ENCODE results near the gene IL7R.

The IL7R gene, protein sequence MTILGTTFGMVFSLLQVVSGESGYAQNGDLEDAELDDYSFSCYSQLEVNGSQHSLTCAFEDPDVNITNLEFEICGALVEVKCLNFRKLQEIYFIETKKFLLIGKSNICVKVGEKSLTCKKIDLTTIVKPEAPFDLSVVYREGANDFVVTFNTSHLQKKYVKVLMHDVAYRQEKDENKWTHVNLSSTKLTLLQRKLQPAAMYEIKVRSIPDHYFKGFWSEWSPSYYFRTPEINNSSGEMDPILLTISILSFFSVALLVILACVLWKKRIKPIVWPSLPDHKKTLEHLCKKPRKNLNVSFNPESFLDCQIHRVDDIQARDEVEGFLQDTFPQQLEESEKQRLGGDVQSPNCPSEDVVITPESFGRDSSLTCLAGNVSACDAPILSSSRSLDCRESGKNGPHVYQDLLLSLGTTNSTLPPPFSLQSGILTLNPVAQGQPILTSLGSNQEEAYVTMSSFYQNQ

DNA sequence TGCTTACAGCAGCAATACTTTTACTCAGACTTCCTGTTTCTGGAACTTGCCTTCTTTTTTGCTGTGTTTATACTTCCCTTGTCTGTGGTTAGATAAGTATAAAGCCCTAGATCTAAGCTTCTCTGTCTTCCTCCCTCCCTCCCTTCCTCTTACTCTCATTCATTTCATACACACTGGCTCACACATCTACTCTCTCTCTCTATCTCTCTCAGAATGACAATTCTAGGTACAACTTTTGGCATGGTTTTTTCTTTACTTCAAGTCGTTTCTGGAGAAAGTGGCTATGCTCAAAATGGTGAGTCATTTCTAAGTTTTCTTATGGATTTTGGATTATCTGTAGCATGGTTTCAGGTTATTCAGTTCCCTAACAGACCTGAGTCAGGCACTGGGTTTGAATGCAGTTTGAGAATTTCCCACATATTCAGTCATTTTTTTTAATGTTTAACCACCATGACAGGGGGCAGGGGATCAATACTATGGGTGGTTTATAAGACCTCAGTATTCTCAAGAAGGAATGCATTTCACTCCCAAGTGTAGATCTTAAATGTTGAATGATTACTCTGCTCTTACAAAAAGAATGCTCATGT lies at the start of gene IL7R:
TSS of gene IL7R (plus strand) at position 127 of the 587 bp plus-strand sequence. CDS start at position 214, 87 bp downstream.
- no peak for DNase-seq

DNA sequence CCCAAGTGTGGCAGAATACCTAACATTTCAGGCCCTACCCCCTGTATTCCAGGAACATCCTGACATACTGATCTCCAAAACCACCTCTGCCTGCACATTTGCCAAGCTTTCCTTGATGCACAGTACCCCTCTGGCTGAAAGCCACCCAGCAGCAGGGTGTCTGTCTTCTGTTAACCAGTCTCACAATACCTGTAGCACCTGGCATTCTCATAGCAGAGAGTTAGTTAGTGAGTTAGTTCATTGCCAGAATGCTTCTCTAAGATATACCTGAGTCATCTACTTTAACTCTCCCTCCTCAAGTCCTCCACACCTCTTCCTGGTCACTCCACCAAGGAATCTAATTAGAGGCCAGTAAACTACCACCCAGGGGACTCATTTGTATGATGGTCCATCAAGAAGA lies 46.1 kb upstream of the IL7R start:
- no peak for DNase-seq

DNA sequence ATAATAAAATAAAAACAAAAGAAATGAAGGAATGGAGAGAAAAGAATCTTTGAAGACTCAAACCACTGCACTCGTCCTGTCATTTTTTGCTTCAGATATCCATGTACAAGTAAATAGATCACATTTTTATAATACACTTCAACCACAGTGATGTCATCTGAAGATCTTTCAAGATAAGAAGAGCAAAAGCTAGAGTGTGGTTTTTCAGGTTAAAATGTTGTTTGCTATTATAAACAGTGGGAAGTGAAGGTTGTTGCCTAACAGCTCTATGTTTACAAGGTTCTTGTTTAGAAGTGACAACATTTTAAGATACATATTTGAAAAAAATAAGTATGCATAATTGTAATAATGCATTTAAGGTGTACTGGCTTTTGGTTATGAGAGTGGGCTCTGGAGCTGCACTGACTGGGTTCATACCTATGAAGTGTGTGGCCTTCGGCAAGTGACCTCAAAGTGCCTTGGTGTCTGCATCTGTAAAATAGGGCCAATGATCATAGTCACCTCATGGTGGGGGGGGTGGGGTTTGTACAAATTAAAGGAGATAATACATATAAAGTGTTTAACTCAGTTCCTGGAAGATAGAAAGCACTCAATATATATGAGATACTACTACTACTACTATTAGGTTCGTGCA lies 45.5 kb upstream of the IL7R start:
- DNase-seq, result no peak

DNA sequence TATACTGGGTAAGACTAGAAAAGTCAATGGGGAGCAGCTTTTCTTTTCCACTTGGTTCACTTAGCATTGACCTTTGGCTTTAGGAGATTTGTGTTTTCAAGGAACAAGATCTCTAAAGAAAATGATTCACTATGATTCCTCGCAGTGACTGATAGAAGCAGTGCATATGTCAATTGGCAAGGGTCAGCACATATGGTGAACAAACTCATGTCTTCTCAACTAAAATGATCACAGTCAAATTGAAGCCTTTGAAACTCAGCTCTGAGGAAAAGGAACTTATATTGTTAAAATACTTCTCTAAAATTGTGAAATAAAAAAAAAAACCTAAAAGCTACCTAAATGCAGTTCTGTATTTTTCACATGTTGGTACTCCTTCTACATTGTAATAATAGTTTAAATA lies 43.2 kb upstream of the IL7R start:
- no peak for DNase-seq

DNA sequence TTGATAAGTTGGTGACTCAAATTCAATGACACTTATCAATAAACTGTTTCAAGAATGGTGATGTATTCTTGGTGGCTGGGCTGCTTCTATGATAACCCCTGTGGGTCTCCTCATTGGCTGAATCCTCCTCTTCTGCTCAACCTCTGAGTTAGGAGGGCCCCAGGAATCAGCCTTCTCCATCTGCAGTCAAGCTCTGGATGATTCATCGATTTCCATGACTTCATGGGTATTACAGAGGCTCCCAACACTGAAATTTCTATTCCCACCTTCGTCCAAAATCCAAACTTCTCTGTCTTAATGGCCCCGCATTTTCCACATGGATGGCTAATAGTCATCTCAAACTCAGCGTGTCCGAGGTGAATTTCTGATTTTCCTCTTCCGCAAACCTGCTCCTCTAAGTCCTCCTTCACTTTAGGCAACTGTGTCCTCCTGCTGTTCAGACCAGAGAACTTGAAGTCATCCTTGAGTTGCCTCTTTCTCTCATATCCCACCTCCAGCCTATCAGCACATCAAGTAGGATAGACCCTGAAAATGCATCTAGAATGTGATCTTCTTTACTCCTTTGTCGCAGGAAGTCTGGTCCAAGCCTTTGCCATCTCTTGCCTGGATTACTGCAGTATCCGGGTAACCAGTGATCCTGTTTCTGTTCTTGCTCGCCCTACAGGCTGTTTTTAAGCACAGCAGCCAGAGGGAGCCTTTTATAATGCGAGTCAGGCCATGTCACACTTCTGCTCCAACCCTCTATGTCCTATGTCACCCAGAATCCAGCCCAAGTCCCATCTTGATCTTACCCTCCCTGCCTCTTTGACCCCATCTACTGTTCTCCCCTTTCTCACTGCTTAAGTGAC lies 41.4 kb upstream of the IL7R start:
- DNase-seq, result peak; percentile 4

DNA sequence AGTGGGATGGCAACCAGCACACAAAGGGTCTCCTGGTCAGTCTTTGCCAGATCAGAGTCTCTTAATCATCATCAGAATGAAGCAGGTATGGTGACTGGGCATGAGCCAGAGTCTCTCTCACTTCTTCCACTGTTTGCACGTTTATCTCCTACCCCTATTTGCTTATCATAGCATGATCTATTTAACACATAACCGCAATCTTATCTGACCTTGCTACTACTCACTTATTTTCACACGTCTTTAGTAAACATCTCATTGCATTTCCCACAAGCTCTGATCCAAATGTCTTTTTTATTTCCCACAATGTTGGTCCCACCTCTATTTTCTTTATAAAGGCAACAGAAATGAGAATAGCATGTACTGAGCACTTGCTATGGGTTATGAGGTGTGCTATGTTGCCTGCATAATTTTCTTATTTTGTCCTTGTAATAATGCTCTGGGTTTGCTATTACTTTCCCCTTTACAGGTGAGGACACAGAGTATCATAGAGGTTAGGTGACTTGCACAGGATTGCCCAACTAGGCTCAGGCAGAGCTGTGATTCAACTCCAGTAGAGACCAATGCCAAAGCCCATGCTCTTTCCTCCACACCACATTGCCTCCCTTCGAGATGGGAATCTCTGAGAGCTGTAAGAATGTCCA lies 39.7 kb upstream of the IL7R start:
- DNase-seq, result no peak

DNA sequence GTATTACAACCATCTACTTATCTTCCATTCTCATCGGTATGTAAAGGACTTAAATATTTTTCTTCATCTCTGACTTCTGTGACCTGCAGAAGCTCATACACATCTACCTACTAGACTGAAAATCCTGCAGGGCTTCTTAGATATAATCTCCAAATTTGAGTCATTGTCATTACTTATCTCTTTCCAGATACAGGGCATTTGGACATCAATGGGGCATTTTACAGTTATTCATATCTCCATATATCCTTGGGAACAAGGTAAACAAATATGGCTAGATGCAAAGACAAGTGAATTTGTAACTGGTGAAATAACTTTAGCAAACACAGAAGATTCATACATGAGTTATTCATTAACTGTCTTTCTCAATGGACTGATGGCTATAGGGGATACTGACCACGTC lies 37.7 kb upstream of the IL7R start:
- DNase-seq, result no peak

DNA sequence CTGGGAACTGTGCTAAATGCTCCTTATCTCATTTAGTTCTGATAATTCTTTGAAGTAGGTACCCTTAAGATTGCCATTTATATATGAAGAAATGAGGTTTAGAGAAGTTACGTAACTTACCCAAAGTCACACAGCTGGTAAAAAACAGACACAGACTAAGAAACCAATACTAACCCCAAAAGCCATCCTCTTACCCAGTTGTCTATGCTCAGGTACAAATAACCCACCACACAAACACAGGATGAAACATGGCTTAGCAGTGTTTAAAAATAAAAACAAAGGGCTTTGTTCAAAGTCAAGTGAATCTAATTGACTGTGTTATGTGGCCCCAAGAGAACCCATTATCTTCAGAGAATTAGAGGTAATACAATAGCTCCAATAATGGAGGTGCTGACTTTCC lies 37.0 kb upstream of the IL7R start:
- DNase-seq, result no peak

DNA sequence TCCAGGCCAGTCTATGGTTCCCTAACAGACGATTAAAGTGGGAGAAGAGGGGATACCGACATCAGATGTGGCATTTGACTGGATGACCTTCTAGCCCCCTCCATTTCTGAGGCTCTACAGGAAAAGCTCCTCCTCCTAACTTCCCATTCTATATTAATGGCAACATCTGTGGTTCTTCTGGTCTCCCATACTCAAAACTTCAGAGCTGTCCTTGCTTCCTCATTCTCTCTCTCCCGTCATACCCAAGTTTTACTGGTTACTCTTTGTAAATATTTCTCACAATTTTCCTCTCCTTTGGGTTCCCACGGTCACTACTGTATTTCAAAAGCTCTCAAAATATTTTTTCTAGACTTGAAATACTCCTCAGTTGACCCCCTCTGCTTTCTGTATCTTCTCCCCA lies 36.0 kb upstream of the IL7R start:
- DNase-seq, result no peak

DNA sequence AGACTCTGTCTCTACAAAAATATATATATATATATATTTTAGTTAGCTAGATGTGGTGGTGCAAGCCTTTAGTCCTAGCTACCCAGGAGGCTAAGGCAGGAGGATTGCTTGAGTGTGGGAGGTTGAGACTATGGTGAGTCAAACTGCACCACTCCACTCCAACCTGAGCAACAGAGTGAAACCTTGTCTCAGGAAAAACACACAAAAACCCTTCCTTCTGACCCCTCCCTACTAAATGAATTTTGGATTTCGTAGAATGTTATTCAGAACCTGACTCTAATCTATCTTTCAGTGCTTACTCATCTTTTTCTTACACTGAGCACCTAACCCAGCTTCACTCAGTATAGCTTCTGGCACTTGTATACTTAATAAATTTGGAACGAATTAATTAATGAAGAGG lies 35.2 kb upstream of the IL7R start:
- DNase-seq, result no peak

DNA sequence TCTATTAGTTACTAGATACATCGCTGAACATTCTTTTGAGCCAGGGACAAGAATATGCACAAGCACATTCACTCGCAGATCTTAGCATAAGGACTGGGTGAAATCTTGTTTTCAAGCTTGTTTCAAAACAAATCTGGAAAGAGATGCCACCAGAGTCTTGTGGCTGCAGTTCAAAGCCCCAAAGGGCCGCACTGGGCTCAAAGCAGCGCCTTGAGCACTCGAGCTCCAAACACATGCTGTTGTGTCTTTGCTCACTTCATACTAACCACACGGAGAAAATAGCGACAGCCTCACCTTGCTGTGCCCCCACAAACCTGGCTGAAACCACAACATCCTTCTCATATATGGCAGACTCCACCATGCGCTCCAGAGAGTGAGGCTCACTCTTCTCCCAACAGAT lies 34.2 kb upstream of the IL7R start:
- DNase-seq, result no peak

DNA sequence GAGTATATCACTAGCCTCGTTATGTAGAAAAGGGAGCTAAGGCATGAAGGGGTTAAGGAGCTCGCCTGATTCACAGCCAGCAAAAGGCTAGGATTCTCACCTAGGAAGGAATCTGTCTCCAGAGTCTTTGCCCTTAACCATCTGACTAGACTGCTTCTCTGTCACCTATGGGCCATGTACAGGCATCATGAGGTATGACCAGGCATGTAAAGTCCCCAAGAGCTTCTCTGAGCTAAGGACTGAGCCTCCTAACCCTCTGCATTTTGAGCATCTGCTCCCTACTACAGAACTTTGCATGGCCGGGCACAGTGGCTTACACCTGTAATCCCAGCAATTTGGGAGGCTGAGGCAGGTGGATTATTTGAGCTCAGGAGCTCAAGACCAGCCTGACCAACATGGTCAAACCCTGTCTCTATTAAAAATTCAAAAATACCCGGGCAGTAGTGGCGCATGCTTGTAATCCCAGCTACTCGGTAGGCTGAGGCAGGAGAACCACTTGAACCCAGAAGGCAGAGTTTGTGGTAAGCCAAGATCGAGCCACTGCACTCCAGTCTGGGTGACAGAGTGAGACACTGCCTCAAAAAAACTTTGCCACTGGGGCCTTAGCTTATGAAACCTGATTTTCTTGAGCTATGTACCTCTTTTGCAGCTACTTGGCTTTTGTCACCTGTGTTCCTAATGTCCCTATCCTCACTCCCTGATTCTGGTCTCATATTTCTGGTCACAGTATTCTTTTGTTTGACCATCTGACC lies 33.2 kb upstream of the IL7R start:
- DNase-seq, result no peak

DNA sequence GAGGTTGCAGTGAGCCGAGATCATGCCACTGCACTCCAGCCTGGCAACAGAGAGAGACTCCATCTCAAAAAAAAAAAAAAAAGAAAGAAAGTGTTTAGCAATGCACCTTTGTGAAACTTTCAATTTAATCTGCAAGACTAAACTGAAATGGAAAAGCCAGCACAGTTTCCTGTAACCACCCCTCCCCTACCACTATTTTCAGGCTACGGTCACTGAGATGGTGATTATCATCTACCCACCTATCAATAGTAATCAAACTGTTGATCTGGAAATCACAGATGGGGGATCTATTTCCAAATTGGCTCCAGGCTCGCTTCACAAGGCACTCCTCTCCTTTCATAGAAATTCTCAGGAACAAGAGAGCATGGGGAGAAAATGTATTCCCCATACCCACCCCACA lies 30.6 kb upstream of the IL7R start:
- no peak for DNase-seq

DNA sequence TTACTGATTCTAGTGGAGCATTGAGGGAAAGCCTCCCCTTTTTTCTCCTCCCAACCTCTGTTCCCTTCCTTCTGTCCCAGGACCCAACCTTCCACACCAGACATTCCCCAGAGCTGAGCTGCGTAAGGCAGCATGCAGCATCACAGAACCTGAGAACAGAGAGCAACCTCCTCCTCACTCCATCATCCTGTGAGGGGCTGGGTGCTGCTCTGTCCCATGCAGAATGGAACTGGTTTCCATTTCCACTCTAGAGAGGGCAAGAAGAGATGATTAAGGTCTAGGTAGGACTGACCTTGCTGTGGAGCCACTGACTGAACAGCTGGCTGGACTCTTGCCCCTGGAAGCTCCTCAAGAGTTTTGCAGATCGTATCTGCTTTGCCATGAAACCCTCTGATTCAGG lies 30.1 kb upstream of the IL7R start:
- DNase-seq, result no peak

DNA sequence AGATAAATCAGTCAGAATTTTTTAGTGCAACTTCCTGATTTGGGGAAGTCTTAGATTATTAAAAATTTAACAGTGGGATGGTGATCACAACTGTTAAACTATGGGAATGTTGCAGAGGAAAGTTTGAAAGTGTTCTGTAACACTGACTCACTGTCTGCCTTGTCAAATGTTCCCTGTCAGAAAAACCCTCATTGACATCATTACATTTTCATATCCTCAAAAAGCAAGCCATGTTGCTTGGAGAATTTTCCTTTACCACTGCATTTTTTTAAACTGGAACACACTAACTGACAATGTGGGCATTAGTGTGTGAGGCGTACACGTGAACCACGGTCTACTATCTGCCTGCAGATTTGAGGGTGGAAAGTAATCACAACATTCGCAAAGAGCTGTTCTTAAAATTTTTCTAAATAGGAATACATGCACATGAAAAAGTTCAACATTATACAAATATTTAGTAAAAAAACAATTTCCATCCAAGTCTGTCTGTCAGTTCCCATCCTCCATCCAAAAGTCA lies 28.6 kb upstream of the IL7R start:
- no peak for DNase-seq

DNA sequence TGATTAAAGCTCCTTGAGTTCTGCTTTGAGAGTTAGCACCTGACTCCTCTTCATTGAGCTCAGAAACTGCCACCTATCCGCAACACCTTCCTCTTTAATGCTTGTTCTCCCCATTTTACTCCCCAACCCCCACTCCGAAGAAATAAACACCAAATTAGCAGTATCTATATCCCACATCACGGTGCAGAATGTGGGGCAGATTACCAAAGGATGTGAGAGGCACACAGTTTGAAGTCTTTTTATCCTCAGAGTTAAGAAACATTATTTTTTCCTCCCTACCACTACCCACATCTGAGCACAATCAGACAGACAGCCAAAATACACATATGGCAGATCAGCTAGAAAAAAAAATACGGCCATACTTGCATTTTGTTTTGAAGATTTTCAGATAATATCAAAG lies 26.1 kb upstream of the IL7R start:
- DNase-seq, result no peak

DNA sequence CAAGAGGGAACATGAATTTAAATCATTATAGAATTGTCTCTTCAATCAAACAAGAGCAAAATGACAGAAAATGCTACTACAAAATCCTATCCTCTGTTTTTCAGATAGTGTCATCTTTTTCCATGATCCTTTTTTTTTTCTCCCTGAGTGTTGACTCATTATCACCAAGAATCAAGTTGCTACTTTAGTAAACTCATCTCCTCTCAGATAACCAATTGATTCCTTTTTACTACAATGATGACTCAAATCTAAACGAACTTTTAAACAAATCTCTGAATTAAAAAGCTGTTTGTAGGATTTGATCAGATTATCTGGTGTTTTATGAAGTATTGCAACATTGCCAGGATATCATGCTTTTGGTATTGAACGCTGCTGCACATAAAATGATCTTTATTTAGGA lies 23.9 kb upstream of the IL7R start:
- no peak for DNase-seq

DNA sequence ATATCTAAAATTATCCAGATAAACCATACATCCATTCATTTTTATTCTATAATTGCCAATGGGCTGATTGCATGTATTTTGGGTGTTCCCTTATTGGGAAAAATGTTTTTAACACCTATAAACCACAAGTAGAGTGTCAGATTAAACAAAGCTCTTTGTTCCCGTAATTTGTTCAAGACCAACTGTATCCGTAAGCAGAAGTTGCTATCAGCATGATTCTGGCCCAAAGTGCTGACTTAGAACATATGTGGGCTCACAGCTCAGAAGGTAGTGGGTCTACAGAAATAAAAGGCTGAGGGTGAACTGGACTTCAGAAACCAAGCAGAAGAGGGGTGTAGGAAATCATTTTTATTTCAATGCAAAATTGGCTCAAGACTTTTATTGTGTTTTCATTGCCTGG lies 23.5 kb upstream of the IL7R start:
- no peak for DNase-seq

DNA sequence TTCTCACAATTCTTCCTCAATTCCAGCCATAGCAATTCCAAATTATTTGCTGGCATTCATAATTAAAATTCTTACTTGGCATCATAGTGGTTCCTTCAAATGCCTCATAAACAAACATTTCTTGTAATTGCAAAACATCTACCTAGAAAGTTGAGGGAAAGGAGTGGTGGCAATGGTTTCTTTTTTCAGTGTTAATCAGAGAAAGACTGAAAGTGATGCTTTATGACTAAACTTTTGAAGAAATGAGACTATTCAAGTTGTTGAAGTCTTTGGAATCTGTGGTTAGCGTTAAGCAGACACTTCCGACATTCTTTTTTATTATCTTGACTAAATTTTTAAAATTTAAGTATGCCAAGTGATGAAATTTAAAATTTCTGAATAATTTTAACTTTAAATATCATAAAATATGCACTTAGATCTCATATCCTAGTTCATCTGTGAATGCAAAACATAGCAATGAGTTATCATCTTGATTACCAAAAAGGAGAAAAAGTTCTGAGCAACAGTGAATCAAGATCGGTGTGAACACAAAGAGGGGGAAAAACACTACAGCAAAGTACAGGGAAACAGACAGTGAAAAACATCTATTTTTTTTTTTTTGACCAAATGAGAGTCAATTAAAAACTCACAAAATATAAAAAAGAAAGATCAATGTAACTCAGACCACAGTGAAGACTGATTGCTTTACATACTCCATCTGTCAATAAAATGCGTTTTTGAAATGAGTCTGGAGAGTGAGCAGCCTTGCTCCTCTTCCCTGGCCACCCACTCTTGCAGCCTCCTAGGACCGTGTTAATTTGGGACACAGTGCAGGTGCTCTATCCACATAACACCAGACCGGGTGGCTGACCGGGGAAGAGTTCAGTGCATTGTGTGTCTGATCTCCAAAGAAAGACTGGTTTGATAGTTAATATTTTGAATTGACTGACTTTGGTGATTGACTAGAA lies 20.6 kb upstream of the IL7R start:
- no peak for DNase-seq

DNA sequence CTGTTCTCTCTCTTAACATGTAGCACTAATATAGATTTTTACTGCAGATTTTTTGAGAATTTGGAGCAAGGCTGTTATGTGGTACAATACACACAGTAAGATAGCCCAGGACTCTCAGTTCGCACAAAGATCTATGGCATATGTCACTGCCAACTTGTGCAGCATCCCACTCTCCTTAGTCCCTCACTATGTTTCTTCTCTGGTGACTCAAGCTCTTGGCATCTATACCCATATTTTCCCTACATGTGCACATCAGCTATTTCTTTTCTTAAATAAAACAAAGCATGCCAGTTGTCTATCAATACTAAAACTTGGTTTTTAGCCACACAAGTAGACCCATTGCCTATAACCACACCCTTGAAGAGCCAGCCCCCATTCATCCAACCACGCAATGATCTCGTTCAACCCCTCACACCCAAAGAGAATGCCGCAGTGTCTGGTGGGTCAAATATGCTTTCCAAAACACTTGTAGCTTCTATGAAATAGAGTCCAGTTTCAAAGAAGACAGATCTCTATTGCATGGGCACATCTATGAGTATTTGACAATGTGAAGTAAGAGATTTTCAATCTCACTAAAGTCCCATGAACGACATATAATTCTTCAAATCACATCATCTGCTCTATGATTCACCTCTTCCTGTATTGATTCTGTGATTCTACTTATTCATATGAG lies 18.2 kb upstream of the IL7R start:
- DNase-seq, result no peak

Data from DMS 273 treated with DMSO at 0.1 percent for 48 hours (cell line).